TTC549 (cell line): Measurements from ENCODE around the gene STRA8.

Source experiments
- FAIRE-seq: peaks from 2 replicates; lab custom pipeline; 2012; peaks lifted over from hg19 to GRCh38; lab: Jason Lieb, UNC

STRA8 gene

GRCh38 chr7:135233570-135233969 is at the start of gene STRA8:
STRA8 (plus strand) TSS chr7:135233838; CDS start chr7:135240525, 6,687 bp downstream.
- FAIRE-seq = no peak

- FAIRE-seq = no peak
Measured at GRCh38 chr7:135184254-135184841, 49.3 kb upstream of the STRA8 start.

GRCh38 chr7:135185471-135186260 is 48.0 kb upstream of the STRA8 start:
- no peak for FAIRE-seq

DNA sequence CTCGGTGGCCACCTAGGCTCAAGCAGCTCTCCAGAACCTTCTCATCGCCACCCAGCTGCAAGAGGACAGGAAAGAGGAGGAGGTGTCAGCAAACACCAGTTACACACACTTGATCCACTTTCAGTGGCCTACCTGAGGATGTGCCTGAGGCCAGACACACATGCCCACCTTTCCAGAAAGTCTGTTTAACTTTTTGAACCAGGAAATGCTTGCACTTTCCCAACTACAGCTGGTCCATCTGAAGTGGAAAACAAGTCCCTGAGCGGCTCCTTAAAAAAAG is 47.4 kb upstream of the STRA8 start:
- FAIRE-seq = no peak

- no peak for FAIRE-seq
Measured at GRCh38 chr7:135186841-135187253, 46.8 kb upstream of the STRA8 start.

- no peak for FAIRE-seq
Measured at GRCh38 chr7:135188298-135188984, 45.2 kb upstream of the STRA8 start.

DNA sequence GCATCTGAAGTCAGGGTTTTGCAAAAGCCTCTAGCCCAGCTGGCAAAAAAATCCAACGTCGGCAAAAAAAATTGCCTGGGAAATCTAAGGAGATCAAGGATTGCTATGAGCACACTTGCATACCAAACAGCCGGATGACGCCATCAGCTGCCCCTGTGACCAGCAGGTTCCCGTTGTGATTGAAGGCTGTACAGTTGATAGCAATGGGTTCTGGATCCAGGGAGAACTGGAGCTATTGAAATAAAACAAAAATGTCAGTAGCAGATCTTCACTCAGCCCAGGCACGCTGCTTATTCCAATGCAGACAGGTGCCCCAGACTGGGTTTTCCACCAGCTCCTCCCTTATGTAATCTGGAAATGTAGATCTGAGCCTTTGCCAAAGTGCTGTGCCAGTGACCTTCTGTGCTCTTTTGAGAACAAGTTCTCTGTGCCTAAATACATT is 44.4 kb upstream of the STRA8 start:
- no peak for FAIRE-seq

- FAIRE-seq = no peak
Measured at GRCh38 chr7:135189961-135190360, 43.7 kb upstream of the STRA8 start.

DNA sequence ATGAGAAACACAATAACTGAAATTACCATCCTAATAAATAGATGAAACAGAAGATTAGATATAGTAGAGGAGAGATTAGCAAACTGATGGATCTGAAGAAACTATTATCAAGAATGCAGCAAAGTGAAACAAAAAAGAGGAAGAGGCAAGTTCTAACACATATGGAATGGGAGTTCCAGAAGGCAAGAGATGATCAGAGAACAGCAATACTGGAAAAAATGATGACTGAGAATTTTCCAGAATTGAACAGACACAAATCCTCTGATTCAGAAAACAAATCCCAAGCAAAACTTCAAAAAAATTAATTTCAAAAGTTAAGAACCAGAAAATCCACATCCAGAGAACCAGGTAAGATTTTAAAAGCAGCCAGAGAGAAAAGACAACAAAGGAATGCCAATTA is 42.9 kb upstream of the STRA8 start:
- no peak for FAIRE-seq

- no peak for FAIRE-seq
Measured at GRCh38 chr7:135192914-135193536, 40.6 kb upstream of the STRA8 start.

DNA sequence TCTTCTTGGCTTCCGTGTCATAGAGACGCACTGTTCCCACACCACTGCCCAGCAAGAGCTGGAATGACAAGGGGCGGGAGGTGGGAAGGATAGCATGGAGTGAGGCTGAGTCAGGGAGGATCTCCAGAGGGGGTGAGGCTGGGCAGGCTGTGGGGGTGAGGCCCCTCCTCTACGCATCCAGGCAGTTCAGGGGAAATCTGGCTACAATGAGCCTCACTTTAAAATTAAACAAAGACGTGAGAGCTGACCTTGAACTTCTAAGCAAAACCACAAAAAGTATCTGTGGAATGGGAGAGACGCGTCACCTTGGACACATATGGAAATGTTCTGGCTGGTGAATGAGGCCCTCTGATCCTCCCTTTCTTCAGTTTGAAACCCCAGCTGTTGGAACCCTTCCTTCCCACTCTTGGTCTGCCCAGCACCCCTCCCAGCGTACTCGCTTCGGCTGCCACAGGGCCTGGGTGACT is 40.0 kb upstream of the STRA8 start:
- FAIRE-seq = no peak

- no peak for FAIRE-seq
Measured at GRCh38 chr7:135194494-135195095, 39.0 kb upstream of the STRA8 start.

DNA sequence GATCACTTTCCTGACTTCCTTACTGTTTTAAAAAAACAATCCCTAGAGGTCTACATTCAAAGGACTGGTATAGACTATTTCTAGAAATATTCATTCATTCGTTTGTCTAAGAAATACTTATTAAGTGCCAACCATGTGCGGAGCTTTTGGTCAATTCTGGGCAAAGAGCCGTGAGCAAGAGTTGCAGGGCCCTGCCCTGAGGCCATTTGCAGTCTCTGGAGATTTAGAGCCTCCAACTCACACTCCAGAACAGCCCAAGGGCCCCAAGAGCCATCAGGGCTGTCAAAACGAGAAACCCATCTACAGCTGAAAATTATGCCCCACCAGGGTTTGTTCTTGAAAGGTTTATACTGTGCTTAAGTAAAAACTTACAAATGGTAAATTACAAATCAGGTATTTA is 38.5 kb upstream of the STRA8 start:
- FAIRE-seq = no peak

DNA sequence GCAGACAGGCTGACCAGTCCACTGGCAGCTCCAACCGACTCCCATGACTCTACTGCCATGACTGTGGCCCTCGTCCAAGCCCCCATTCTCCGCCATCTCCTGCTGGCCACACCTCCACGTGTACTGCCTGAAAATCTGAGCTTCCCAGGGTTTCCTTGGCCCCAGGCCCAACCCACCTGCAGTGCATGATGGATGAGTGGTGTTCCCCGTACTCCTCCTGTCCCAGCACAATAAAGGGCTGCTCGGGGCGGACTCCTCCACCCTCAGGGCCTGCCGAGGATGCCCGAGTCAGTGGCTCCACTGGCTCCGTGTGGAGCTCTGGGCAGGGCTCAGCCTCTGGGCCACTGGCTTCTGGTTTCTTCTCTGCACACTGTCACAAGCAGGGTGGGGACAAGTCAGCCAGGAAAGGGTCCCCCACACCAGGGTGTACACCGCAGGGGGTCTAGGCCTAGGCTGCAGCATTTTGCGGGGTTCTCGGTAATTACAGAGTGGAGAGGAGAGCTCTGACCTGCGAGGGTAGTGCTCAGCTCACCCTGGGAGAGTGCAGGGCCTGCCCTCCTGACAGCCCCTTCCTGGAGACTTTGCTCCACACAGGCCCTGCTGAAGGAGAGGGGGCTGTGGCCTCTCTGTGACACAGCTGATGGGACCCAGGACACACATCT is 37.5 kb upstream of the STRA8 start:
- no peak for FAIRE-seq

- no peak for FAIRE-seq
Measured at GRCh38 chr7:135197343-135197742, 36.3 kb upstream of the STRA8 start.

GRCh38 chr7:135197906-135198655 is 35.6 kb upstream of the STRA8 start:
- no peak for FAIRE-seq

DNA sequence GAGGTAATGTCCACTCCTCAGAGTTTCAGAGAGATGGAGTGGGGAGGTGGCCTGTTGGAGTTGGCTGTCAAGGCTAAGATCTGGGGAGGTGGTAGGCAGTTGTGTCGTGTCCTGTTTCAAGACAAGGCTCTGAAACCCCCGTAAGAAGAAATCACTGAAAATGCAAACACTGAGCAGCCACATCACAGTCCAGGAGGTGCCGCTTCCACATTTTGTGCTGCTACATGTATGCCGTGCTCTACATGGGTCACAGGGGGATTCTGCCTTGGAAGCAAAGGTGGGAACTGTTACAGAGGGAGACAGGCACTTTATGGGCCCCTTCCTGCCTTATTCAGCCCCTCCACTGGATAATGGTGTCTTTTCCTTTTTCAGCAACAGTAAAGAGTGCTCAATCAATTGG is 34.2 kb upstream of the STRA8 start:
- no peak for FAIRE-seq

DNA sequence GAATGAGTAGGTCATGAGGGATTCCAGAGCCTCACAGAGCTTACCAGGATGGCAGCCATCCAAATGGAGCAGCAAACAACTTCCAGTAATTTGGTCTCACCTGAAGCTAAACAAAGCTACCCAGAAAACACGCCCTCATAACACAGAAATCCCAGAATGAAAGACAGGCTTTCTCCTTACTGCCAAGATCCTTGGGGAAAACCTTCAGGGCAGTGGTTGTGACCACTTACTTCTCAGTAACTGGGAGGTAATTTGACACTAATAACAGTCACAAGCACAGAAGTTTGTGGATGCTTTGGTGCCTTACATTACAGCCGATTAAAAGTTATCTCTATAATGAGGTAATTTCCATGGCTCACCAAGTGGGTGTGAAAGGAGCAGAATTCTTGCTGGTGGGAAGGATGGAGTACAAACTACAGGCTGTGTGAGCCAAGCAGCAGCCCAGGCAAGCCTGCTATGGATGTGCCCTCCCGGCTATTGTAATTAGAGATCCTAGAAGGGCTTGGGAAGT is 32.8 kb upstream of the STRA8 start:
- FAIRE-seq = no peak

DNA sequence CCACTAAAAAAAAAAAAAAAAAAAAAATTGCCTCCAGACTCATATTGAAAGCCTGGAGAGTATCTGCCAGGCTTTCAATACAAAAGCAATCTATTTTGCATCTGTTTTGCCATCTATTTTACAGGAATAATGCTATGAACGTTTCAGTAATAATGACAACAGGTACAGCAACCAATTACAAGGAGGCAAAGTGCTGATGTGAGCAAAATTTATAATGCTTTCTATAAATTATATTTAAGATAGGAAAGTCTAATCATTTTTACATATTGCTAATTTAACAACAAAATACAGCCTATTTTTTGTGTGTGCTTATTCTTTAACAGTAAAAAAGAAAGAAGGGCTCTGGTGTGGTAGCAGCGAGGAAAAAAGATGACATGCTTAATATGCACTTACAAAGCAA is 32.3 kb upstream of the STRA8 start:
- no peak for FAIRE-seq

- no peak for FAIRE-seq
Measured at GRCh38 chr7:135204341-135204749, 29.3 kb upstream of the STRA8 start.

- FAIRE-seq = no peak
Measured at GRCh38 chr7:135204876-135205275, 28.8 kb upstream of the STRA8 start.
